B cell (primary cell): ENCODE data around the gene SLC44A1. TPM values are rescaled to one million over a fixed set of nuclear protein-coding genes. Genes with fewer than 3 reads are reported as not detected.

Source experiments
- ATAC-seq: fragments of 200-7000 bp; cut with Tn5 transposase; one replicate; pipeline ENCODE4 v1.10.0; 2021; ENCODE audit warnings: low read depth, mild to moderate bottlenecking, moderate number of reproducible peaks, moderate library complexity
- CTCF ChIA-PET: fragments of 350-600 bp; sonication (Branson Sonifier 250); formaldehyde crosslinking; loops from one replicate; lab custom pipeline; 2021; ENCODE audit warnings: antibody characterized with exemption, inconsistent platforms; lab: Charles Lee
- POLR2A ChIA-PET: fragments of 350-600 bp; sonication (Branson Sonifier 250); formaldehyde crosslinking; loops from one replicate; lab custom pipeline; 2021; ENCODE audit warnings: antibody characterized with exemption; lab: Charles Lee
- DNase-seq: peaks from one replicate; pipeline ENCODE4 v3.0.0; 2013
- H2AFZ ChIP-seq: 2 replicates; pipeline ENCODE4 v1.6.1; 2012; ENCODE audit warnings: mild to moderate bottlenecking, low read depth, low read length; ENCODE audit not compliant: insufficient read depth, poor library complexity, severe bottlenecking
- H3K27ac ChIP-seq, 2 donors: 1 replicate in 1 of 2; 2 replicates in 1 of 2; pipeline ENCODE4 v1.5.1; 2012 to 2013; ENCODE audit warnings: low read length in 2 of 2, mild to moderate bottlenecking in 2 of 2, moderate library complexity in 1 of 2
- H3K27me3 ChIP-seq, 4 experiments: fragments of 200-600 bp in 1 of 4; sonication (generic) in 1 of 4; replicated peaks in 1 of 4; 1 replicate in 2 of 4; 2 replicates in 2 of 4; pipeline versions ENCODE4 v1.6.1 to v1.7.0; 2013 to 2016; ENCODE audit warnings: low read length in 3 of 4, mild to moderate bottlenecking in 2 of 4, mixed read lengths in 1 of 4, moderate library complexity in 1 of 4; ENCODE audit not compliant: insufficient read depth in 4 of 4, control insufficient read depth in 3 of 4; ENCODE audit errors: control extremely low read depth in 1 of 4
- H3K36me3 ChIP-seq, 2 experiments: replicated peaks in 1 of 2; 1 replicate in 1 of 2; 2 replicates in 1 of 2; pipeline versions ENCODE4 v1.6.1 to v1.7.1; 2013; ENCODE audit warnings: low read length in 1 of 2; ENCODE audit not compliant: insufficient read depth in 2 of 2, control insufficient read depth in 1 of 2; ENCODE audit errors: control extremely low read depth in 1 of 2, extremely low read depth in 1 of 2
- H3K4me1 ChIP-seq, 2 donors: fragments of 200-600 bp in 1 of 2; sonication (generic) in 1 of 2; 1 replicate in 1 of 2; 2 replicates in 1 of 2; pipeline versions ENCODE4 v1.5.1 to v1.6.1; 2013 to 2017; ENCODE audit warnings: low read length in 2 of 2; ENCODE audit not compliant: control insufficient read depth in 2 of 2, insufficient read depth in 2 of 2
- H3K4me2 ChIP-seq: replicated peaks from 2 replicates; pipeline ENCODE3; 2012; ENCODE audit warnings: mild to moderate bottlenecking, low read depth, low read length; ENCODE audit not compliant: poor library complexity, severe bottlenecking
- H3K4me3 ChIP-seq, 5 experiments: fragments of 200-600 bp in 1 of 5; sonication (generic) in 1 of 5; 1 replicate in 3 of 5; 2 replicates in 2 of 5; pipeline versions ENCODE4 v1.5.1 to v1.7.0; 2011 to 2016; ENCODE audit warnings: low read length in 4 of 5, mild to moderate bottlenecking in 4 of 5, low read depth in 2 of 5, control low read depth in 1 of 5, moderate library complexity in 1 of 5; ENCODE audit not compliant: insufficient read depth in 1 of 5; ENCODE audit errors: control extremely low read depth in 1 of 5, extremely low read depth in 1 of 5
- H3K79me2 ChIP-seq: fragments of 200-600 bp; sonication (generic); one replicate; pipeline ENCODE4 v1.6.0; 2016; ENCODE audit warnings: low read length; ENCODE audit not compliant: control insufficient read depth, insufficient read depth
- H3K9ac ChIP-seq: fragments of 200-600 bp; sonication (generic); 2 replicates; pipeline ENCODE4 v1.6.1; 2017; ENCODE audit warnings: mild to moderate bottlenecking, low read length, moderate library complexity
- H3K9me3 ChIP-seq, 3 donors: one replicate each; pipeline versions ENCODE4 v1.6.1 to v1.7.1; 2013; ENCODE audit warnings: low read length in 2 of 3; ENCODE audit not compliant: control insufficient read depth in 2 of 3, insufficient read depth in 1 of 3; ENCODE audit errors: control extremely low read depth in 1 of 3
- H4K20me1 ChIP-seq: 2 replicates; pipeline ENCODE4 v1.6.0; 2012; ENCODE audit warnings: mild to moderate bottlenecking, low read length; ENCODE audit not compliant: insufficient read depth, control insufficient read depth, poor library complexity, severe bottlenecking
- H3K27ac Mint-ChIP-seq: one replicate; pipeline ENCODE4 v1.8.0; 2021; ENCODE audit warnings: mixed read lengths
- H3K27me3 Mint-ChIP-seq: one replicate; pipeline ENCODE4 v1.8.0; 2021; ENCODE audit warnings: mixed read lengths
- H3K4me1 Mint-ChIP-seq: one replicate; pipeline ENCODE4 v1.8.0; 2021; ENCODE audit warnings: mixed read lengths
- H3K4me3 Mint-ChIP-seq: one replicate; pipeline ENCODE4 v1.8.0; 2021; ENCODE audit warnings: mixed read lengths
- H3K9me3 Mint-ChIP-seq: one replicate; pipeline ENCODE4 v1.8.0; 2022; ENCODE audit warnings: mixed read lengths; ENCODE audit not compliant: insufficient read depth
- CTCF ChIP-seq: fragments of 200-600 bp; IDR thresholded peaks from one replicate; pipeline ENCODE4 v1.8.0; 2022; ENCODE audit warnings: antibody characterized with exemption, mild to moderate bottlenecking
- EZH2 ChIP-seq: IDR thresholded peaks from 2 replicates; pipeline ENCODE4 v1.6.1; 2012; ENCODE audit warnings: borderline replicate concordance, low read depth, mild to moderate bottlenecking, moderate library complexity, low read length; ENCODE audit not compliant: insufficient read depth, poor library complexity, severe bottlenecking
- WGBS: methylation state at CpG from one replicate; pipeline ENCODE4 v1.1.5; 2013; ENCODE audit warnings: missing lambda C conversion rate; ENCODE audit not compliant: insufficient coverage; 5-methylcytosine and 5-hydroxymethylcytosine counted together
- intact Hi-C: fragments of 100-400 bp; cut with micrococcal nuclease; formaldehyde crosslinking; loops from one replicate; pipeline ENCODE4 v1.10.0; 2022
- polyA plus RNA-seq: library from polyadenylated mRNA; depleted of rRNA; stranded (reverse); fragments of >200 nt; gene quantifications from 2 replicates; pipeline ENCODE4 v1.2.3, GENCODE V29; 2012
- total RNA-seq, 2 donors: library from RNA; stranded (reverse); fragments of 120-200 nt in 1 of 2; gene quantifications; 1 replicate in 1 of 2; 2 replicates in 1 of 2; pipeline versions ENCODE4 v1.2.3 to v1.2.4, GENCODE V29; 2013 to 2022

Gene SLC44A1
- total and polyA plus RNA-seq, 2 donors (not counting 1 experiment from before 2014, with no cell fraction given) = 2.2 to 17.7 TPM

DNA sequence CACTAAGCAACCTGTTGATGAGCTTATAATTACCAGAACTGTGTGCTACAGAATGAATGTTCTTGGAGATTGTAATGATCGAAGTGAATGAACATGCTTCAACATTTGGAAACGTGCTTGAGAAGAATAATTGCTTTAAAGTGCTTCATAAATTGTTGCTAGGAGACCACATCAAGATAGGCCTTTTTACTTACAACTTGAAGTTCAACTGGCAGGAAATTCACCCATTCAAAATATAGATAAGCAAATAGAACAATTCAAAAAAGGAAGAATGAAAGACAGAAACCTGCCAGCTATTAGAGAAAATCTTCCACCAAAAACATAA, 38.0 kb upstream of the SLC44A1 start:
- Mint-ChIP-seq H3K4me1 (no peaks in the 10 kb centered on the region), H3K27ac (no peak overlapping the region), H3K4me3 (no peak overlapping the region), H3K27me3 (no peaks in the 10 kb centered on the region), H3K9me3 (peaks cover 3% of the 10 kb centered on the region)
- TF ChIP-seq CTCF (no peak), EZH2 (no peak)
- no peak overlapping the region for H3K4me2 ChIP-seq
- DNase-seq = no peak
- CTCF ChIA-PET = no interaction called here
- no peaks in the 10 kb centered on the region for H3K9me3 ChIP-seq
- no CpG with 5 or more reads among the region's 2 CpGs for WGBS
- H3K79me2 ChIP-seq = no peaks in the 10 kb centered on the region
- no peak overlapping the region for H3K9ac ChIP-seq
- intact Hi-C loops = no loop called here
- H2AFZ ChIP-seq = no peak overlapping the region
- H3K4me1 ChIP-seq = no peaks in the 10 kb centered on the region
- POLR2A ChIA-PET = no interaction called here
- no peaks in the 10 kb centered on the region for H3K36me3 ChIP-seq
- ATAC-seq = no peak
- H3K27ac ChIP-seq = no peak overlapping the region
- H3K4me3 ChIP-seq = no peak overlapping the region
- H4K20me1 ChIP-seq = no peaks in the 10 kb centered on the region
- no peaks in the 10 kb centered on the region for H3K27me3 ChIP-seq

DNA sequence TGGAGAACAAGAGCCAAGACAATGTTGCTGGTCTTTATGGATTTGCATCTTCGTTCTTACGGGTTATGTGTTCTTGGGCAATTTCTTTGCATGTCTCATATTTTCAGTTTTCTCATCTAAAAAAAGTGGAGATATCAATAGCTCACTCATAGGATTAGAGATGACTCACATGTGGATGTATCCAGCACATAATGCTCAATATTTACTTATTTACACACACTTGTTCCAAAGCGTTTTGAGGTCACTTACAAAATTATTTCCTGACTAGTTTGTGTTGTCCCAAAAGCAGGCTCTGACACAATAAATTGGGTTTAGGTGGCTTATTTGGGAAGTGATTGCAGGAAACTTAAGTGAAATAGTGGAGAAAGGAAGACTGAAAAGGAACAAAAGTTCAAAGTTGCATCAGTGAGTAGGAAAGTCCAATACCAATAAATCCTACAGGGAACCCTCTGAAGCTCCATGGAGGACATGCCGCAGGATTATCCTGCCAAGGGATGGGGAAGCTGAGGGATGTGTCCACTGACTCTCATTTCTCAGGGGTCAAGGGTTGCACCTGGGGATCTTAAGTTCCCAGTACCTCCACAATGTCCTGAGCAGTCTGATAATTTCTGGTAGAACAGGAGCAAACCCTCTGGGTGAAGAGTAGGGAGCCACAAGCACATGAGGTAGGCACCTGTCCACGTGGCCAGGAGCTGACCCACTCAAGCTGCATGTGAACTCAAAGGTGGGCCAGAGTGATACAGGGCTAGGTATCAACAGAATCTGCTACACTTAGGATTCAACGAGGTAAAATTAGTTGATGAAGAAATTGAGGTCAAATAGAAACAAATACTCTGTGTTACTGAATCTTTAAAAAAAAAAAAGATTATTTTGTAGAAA, 37.4 kb upstream of the SLC44A1 start:
- Histone ChIP-seq H3K9me3 (no peaks in the 10 kb centered on the region), H3K4me3 (no peak overlapping the region), H2AFZ (no peak overlapping the region), H3K27ac (no peak overlapping the region), H3K27me3 (no peaks in the 10 kb centered on the region), H3K4me2 (no peak overlapping the region), H3K36me3 (no peaks in the 10 kb centered on the region), H3K9ac (no peak overlapping the region), H4K20me1 (no peaks in the 10 kb centered on the region), H3K4me1 (no peaks in the 10 kb centered on the region), H3K79me2 (no peaks in the 10 kb centered on the region)
- 67% methylated on average over 1 of the region's 6 CpGs for WGBS
- DNase-seq (no peak), ATAC-seq (no peak)
- intact Hi-C loops = no loop called here
- ChIA-PET POLR2A (no interaction called here), CTCF (no interaction called here)
- TF ChIP-seq CTCF (no peak), EZH2 (no peak)
- no peaks in the 10 kb centered on the region for H3K4me1 Mint-ChIP-seq
- no peaks in the 10 kb centered on the region for H3K27me3 Mint-ChIP-seq
- no peak overlapping the region for H3K27ac Mint-ChIP-seq
- no peak overlapping the region for H3K4me3 Mint-ChIP-seq
- H3K9me3 Mint-ChIP-seq = peaks cover 3% of the 10 kb centered on the region
